OCI-LY3 (cell line): ENCODE data around the gene CYP24A1.

Experiments
- H2AFZ ChIP-seq: fragments of 200-600, 300-600 bp; shearing (Covaris generic); 2 replicates; pipeline ENCODE4 v1.6.0; 2014; ENCODE audit warnings: antibody characterized with exemption, low read depth, low read length
- H3K27ac ChIP-seq: fragments of 200-600, 300-600 bp; sonication (generic); 2 replicates; pipeline ENCODE4 v1.5.1; 2014; ENCODE audit warnings: mild to moderate bottlenecking, low read length, moderate library complexity, mixed read lengths
- H3K27me3 ChIP-seq: fragments of 200-600, 300-600 bp; sonication (generic); 2 replicates; pipeline ENCODE4 v1.6.1; 2014; ENCODE audit warnings: low read depth, low read length, mixed read lengths
- H3K36me3 ChIP-seq: fragments of 200-600, 300-600 bp; sonication (generic); replicated peaks from 2 replicates; pipeline ENCODE3; 2014; ENCODE audit warnings: low read depth, low read length, mixed read lengths
- H3K4me1 ChIP-seq: fragments of 300-600, 200-600 bp; sonication (generic); 2 replicates; pipeline ENCODE4 v1.6.1; 2014; ENCODE audit warnings: low read length, mixed read lengths
- H3K4me2 ChIP-seq: fragments of 200-600, 300-600 bp; sonication (generic); 2 replicates; pipeline ENCODE4 v1.6.1; 2014; ENCODE audit warnings: low read length, mixed read lengths
- H3K4me3 ChIP-seq: fragments of 300-600, 200-600 bp; sonication (generic); 2 replicates; pipeline ENCODE4 v1.5.1; 2014; ENCODE audit warnings: antibody characterized with exemption, mild to moderate bottlenecking, low read length, moderate library complexity
- H3K79me2 ChIP-seq: fragments of 300-600, 200-600 bp; shearing (Covaris generic); 2 replicates; pipeline ENCODE4 v1.6.1; 2014; ENCODE audit warnings: mild to moderate bottlenecking, low read length, mixed read lengths
- H3K9ac ChIP-seq: fragments of 300-600, 200-600 bp; shearing (Covaris generic); 2 replicates; pipeline ENCODE4 v1.6.0; 2014; ENCODE audit warnings: mild to moderate bottlenecking, low read length, moderate library complexity
- H3K9me3 ChIP-seq: fragments of 200-600, 300-600 bp; shearing (Covaris generic); 2 replicates; pipeline ENCODE4 v1.6.1; 2014; ENCODE audit warnings: low read length, mixed read lengths; ENCODE audit not compliant: insufficient read depth
- H4K20me1 ChIP-seq: fragments of 200-600, 300-600 bp; sonication (generic); 2 replicates; pipeline ENCODE4 v1.6.1; 2016; ENCODE audit warnings: low read length, mixed read lengths; ENCODE audit not compliant: insufficient read depth
- CTCF ChIP-seq: fragments of 200-600, 300-600 bp; sonication (generic); IDR thresholded peaks from 2 replicates; pipeline ENCODE4 v1.5.1; 2014; ENCODE audit warnings: antibody characterized with exemption, low read length, low read depth
- EZH2phosphoT487 ChIP-seq: fragments of 200-600 bp; shearing (Covaris generic); IDR thresholded peaks from 2 replicates; pipeline ENCODE4 v1.6.1; 2018; ENCODE audit warnings: antibody characterized with exemption, mixed run types, low read depth

CYP24A1 gene

GRCh38 chr20:54174457-54175175 is 830 bp upstream of the CYP24A1 start:
- no peak overlapping the region for H3K9ac ChIP-seq
- TF ChIP-seq CTCF: no peak
- no peak for TF ChIP-seq EZH2phosphoT487
- no peak overlapping the region for H2AFZ ChIP-seq
- H3K27ac ChIP-seq: no peak overlapping the region
- no peaks in the 10 kb centered on the region for H3K36me3 ChIP-seq
- no peak overlapping the region for H3K4me2 ChIP-seq
- peaks cover 30% of the 10 kb centered on the region for H3K27me3 ChIP-seq
- no peaks in the 10 kb centered on the region for H4K20me1 ChIP-seq
- no peaks in the 10 kb centered on the region for H3K79me2 ChIP-seq
- H3K4me3 ChIP-seq: no peak overlapping the region
- no peaks in the 10 kb centered on the region for H3K9me3 ChIP-seq
- H3K4me1 ChIP-seq: peaks cover under 1% of the 10 kb centered on the region

GRCh38 chr20:54172856-54173652 is 732 bp downstream of the CYP24A1 start:
- no peak overlapping the region for H3K27ac ChIP-seq
- no peak overlapping the region for H3K4me2 ChIP-seq
- H3K27me3 ChIP-seq: peaks cover 42% of the 10 kb centered on the region
- no peaks in the 10 kb centered on the region for H3K4me1 ChIP-seq
- no peaks in the 10 kb centered on the region for H3K79me2 ChIP-seq
- H3K36me3 ChIP-seq: no peaks in the 10 kb centered on the region
- no peak overlapping the region for H2AFZ ChIP-seq
- no peak overlapping the region for H3K9ac ChIP-seq
- no peaks in the 10 kb centered on the region for H3K9me3 ChIP-seq
- no peaks in the 10 kb centered on the region for H4K20me1 ChIP-seq
- H3K4me3 ChIP-seq: no peak overlapping the region
- TF ChIP-seq CTCF (no peak), EZH2phosphoT487 (no peak)

DNA sequence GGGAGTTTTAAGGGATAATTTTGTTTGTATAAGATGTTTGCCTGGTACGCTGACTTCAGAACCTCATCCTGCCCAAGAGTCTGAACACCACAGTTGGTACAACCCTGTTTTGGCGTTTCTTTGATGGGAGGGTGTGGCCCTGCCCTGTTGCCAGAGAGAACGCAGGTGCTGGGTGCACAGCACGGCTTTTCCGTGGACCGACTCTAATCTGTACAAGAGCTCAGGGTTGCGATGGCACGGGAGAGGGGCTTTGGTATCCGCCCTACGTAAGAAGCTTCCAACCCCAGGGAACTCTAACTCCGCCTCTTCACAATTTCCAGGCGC is 1.3 kb downstream of the CYP24A1 start:
- H3K27ac ChIP-seq: no peak overlapping the region
- TF ChIP-seq CTCF (no peak), EZH2phosphoT487 (no peak)
- H3K36me3 ChIP-seq: no peaks in the 10 kb centered on the region
- H3K9me3 ChIP-seq: no peaks in the 10 kb centered on the region
- no peaks in the 10 kb centered on the region for H3K79me2 ChIP-seq
- H3K27me3 ChIP-seq: peaks cover 43% of the 10 kb centered on the region
- H3K4me2 ChIP-seq: no peak overlapping the region
- H2AFZ ChIP-seq: no peak overlapping the region
- H3K4me1 ChIP-seq: no peaks in the 10 kb centered on the region
- H3K4me3 ChIP-seq: no peak overlapping the region
- no peaks in the 10 kb centered on the region for H4K20me1 ChIP-seq
- no peak overlapping the region for H3K9ac ChIP-seq

DNA sequence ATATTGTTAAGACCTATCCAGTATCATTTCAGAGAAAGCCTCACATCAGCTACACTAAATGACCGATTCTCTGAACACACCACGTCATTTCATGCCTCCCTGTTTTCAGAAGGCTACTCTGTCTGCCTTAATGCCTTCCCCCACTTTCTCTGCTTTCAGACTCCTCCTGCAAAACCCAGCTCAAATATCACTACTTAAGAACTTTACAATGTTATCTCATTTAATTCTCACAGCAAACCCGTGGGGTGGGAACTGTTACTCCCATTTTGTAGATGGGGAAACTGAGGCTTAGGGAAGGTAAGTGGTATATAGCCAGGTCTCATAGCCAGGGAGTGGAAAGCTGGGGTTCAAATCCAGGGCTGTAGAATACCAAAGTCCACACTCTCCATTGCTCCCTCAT is 2.8 kb downstream of the CYP24A1 start:
- Histone ChIP-seq H2AFZ (no peak overlapping the region), H3K4me3 (no peak overlapping the region), H3K9me3 (no peaks in the 10 kb centered on the region), H3K27me3 (peaks cover 50% of the 10 kb centered on the region), H3K36me3 (no peaks in the 10 kb centered on the region), H3K79me2 (no peaks in the 10 kb centered on the region), H3K27ac (no peak overlapping the region), H3K4me2 (no peak overlapping the region), H3K4me1 (no peaks in the 10 kb centered on the region), H3K9ac (no peak overlapping the region), H4K20me1 (no peaks in the 10 kb centered on the region)
- TF ChIP-seq EZH2phosphoT487: no peak
- no peak for TF ChIP-seq CTCF
